Activated CD8-positive, alpha-beta T cell treated with anti-CD3 and anti-CD28 coated beads, Interleukin-2, amount 10 ng/mL, durations not matched to agents 7 days and 5 days (primary cell): ENCODE results near the gene WIPF3. TPM values are rescaled to one million over a fixed set of nuclear protein-coding genes. Genes with fewer than 3 reads are reported as not detected.
A peak's percentile ranks its signal among the peaks of the same experiment; 100 is the strongest.

ENCODE experiments used
- ATAC-seq: fragments of 150-1000 bp; cut with Tn5 transposase; one replicate; pipeline ENCODE4 v1.10.0; 2021; ENCODE audit warnings: moderate library complexity
- CTCF ChIA-PET: fragments of 350-600 bp; sonication (Branson Sonifier 250); formaldehyde crosslinking; loops from one replicate; lab custom pipeline; 2021; ENCODE audit warnings: antibody characterized with exemption; lab: Charles Lee
- POLR2A ChIA-PET: fragments of 350-600 bp; sonication (Branson Sonifier 250); formaldehyde crosslinking; loops from one replicate; lab custom pipeline; 2021; ENCODE audit warnings: antibody characterized with exemption; lab: Charles Lee
- DNase-seq: peaks from one replicate; pipeline ENCODE4 v3.0.0-alpha.2; 2020
- H3K27ac Mint-ChIP-seq: one replicate; pipeline ENCODE4 v1.8.0; 2021; ENCODE audit warnings: mild to moderate bottlenecking, mixed read lengths
- H3K27me3 Mint-ChIP-seq: one replicate; pipeline ENCODE4 v1.8.0; 2021; ENCODE audit warnings: low read depth, mixed read lengths
- H3K36me3 Mint-ChIP-seq: one replicate; pipeline ENCODE4 v1.8.0; 2021; ENCODE audit warnings: low read depth, mixed read lengths
- H3K4me1 Mint-ChIP-seq: one replicate; pipeline ENCODE4 v1.8.0; 2021; ENCODE audit warnings: low read depth, mixed read lengths
- H3K4me3 Mint-ChIP-seq: one replicate; pipeline ENCODE4 v1.8.0; 2021; ENCODE audit warnings: mild to moderate bottlenecking, mixed read lengths
- H3K9me3 Mint-ChIP-seq: one replicate; pipeline ENCODE4 v1.8.0; 2022; ENCODE audit warnings: mixed read lengths; ENCODE audit not compliant: insufficient read depth
- total RNA-seq, 2 experiments: library from RNA; stranded (reverse); gene quantifications; one replicate each; pipeline ENCODE4 v1.2.3, GENCODE V29; 2021

WIPF3 gene
- total RNA-seq, 2 experiments from 2014 or later: not detected

DNA sequence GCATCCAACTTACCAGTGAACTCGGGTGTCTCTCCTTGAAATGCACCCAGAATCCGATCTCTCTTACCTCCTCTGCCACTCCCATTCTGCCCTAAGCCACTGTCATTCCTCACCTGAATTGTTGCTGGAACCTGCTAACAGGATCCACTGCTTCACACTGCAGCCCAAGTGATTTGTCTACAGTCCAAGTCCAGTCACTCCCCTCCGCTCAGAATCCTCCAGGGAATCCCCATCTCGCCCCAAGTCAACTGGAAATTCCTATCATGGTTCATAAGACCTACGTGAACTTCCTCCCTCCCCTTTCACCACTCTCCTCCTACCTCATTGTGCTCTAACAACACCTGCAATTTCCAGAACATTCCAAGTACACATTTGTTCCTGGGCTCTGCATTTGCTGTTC lies 92.0 kb downstream of the WIPF3 start:
- CTCF ChIA-PET: interaction anchor here (1.1 kb wide), 1 partner anchor 23 kb away, joined by 3 read pairs; no protein-coding TSS in a partner anchor

DNA sequence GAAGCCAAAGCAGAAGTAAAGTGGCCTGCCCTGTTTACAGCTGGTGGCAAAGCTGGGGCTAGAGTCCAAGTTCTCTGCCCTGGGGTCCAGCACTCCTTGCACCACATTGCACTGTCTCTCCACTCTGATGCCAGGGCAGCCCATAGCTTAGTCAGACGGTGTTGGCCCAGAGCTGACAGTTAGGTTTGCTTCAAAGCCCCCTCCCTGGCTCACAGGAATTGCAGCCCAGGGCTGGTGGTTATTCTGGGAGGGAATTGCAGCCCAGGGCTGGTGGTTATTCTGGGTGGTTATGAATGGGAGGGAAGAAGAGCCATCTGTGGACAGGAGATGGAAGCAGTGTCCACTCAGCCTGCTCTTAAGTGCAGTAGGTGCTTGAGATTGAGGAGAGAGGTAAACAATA lies 94.4 kb downstream of the WIPF3 start:
- Mint-ChIP-seq H3K27me3 (peaks cover 5% of the 10 kb centered on the region), H3K4me1 (no peaks in the 10 kb centered on the region), H3K36me3 (no peaks in the 10 kb centered on the region), H3K9me3 (peaks cover 14% of the 10 kb centered on the region), H3K27ac (no peak overlapping the region), H3K4me3 (no peak overlapping the region)
- ChIA-PET POLR2A (no interaction called here), CTCF (interaction anchor here (0.8 to 1.2 kb wide), 2 partner anchors 20 to 21 kb away, joined by 3 to 5 read pairs; no protein-coding TSS in a partner anchor)
- no peak for DNase-seq
- no peak for ATAC-seq

More for the DNA sequence above, 92.0 kb downstream of the WIPF3 start:
- H3K27ac Mint-ChIP-seq: no peak overlapping the region
- peaks cover 6% of the 10 kb centered on the region for H3K9me3 Mint-ChIP-seq
- H3K4me3 Mint-ChIP-seq: no peak overlapping the region
- ATAC-seq (no peak), DNase-seq (no peak)
- H3K36me3 Mint-ChIP-seq: no peaks in the 10 kb centered on the region
- H3K4me1 Mint-ChIP-seq: no peaks in the 10 kb centered on the region
- peaks cover 5% of the 10 kb centered on the region for H3K27me3 Mint-ChIP-seq
- POLR2A ChIA-PET: no interaction called here

DNA sequence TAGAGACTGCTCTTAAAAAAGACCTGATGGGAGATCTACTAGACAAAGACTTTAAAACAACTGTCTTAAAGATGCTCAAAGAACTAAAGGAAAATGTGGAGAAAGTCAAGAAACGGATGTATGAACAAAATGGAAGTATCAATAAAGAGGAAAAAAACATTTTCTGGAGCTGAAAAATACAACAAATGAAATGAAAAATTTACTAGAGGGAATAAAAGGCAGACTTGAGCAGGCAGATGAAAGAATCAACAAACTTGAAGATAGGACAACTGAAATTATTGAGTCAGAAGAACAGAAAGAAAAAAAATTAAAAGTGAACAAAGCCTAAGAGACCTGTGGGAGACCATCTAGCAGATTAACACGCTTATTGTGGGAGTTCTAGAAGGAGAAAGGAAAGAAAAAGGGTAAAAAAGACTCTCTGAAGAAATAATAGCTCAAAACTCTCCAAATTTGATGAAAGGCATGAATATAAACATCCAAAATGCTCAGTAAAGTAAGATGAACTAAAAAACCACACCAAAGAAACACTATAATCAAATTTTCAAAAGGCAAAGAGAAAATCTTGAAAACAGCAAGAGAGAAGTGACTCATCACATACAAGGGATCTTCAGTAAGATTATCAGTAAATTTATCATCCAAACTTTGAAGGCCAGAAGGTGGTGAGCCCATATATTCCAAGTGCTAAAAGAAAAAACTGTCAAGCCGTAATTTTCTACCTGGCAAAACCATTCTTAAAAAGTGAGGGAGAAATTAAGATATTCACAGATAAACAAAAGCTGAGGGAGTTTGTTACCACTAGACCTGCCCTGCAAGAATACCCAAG lies 100.1 kb downstream of the WIPF3 start:
- CTCF ChIA-PET: interaction anchor here (3.2 kb wide), 1 partner anchor 15 kb away, joined by 19 read pairs; no protein-coding TSS in a partner anchor
- peaks cover 7% of the 10 kb centered on the region for H3K36me3 Mint-ChIP-seq
- H3K27ac Mint-ChIP-seq: no peak overlapping the region
- DNase-seq (no peak), ATAC-seq (no peak)
- H3K27me3 Mint-ChIP-seq: peaks cover 8% of the 10 kb centered on the region
- H3K4me3 Mint-ChIP-seq: no peak overlapping the region
- peaks cover 29% of the 10 kb centered on the region for H3K9me3 Mint-ChIP-seq
- POLR2A ChIA-PET: no interaction called here
- H3K4me1 Mint-ChIP-seq: no peaks in the 10 kb centered on the region

DNA sequence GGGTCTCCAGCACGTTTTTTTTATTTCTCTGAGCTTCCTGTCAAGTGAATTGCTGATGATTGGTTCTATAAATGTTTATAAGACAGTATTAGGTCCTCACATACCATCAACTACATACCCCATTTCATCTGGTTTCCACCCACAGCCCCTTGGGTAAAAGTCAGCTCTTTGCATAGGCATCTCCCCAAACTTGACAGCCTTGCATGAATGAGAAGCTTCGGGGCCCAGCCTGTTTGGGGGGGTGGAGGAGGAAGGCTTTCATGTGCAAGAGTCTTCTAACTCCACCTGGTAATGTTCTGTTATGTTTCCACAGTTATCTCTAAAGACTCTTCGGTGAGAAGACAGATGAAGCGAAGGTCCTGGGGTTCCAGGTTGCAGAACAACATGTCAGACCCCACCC lies 107.9 kb downstream of the WIPF3 start:
- no peak overlapping the region for H3K27ac Mint-ChIP-seq
- no peaks in the 10 kb centered on the region for H3K4me1 Mint-ChIP-seq
- CTCF ChIA-PET: no interaction called here
- DNase-seq: no peak
- H3K36me3 Mint-ChIP-seq: no peaks in the 10 kb centered on the region
- H3K4me3 Mint-ChIP-seq: no peak overlapping the region
- POLR2A ChIA-PET: no interaction called here
- H3K9me3 Mint-ChIP-seq: no peaks in the 10 kb centered on the region
- no peak for ATAC-seq
- peaks cover 3% of the 10 kb centered on the region for H3K27me3 Mint-ChIP-seq

DNA sequence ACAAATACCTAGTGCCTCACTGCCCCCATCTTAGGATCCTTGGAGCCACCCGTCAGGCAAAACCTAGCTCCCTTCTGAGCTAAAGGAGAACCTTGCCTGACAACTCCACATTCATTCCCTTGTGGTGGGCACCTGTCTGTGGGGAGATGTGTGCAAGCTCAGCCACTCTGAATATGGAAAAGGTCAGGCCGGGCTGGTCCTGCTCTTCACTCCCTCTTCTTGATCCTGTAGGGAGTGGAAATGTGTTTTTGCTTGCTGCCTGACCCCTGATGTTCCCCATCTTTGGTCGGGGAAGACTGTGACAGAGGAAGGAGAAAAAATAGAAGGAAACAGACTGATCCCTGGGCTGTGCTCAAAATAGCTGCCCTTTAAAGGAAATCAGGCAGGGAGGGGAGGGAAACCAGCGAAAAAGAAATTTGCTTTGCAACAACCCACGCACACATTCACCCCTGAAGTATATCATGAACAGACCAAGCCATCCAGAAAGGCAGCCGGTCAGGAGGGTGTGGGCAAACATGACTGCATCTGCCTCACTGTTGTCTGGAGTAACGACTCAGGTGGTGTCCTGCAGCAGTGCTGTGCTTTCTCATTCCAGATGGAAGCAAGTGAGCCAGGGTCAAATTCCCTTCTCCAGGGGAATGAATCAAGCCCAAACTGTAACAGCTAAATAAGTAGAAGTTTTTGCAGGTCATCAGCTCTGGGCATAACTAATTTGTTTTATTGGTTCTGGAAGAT lies 109.3 kb downstream of the WIPF3 start:
- H3K36me3 Mint-ChIP-seq: no peaks in the 10 kb centered on the region
- POLR2A ChIA-PET: no interaction called here
- DNase-seq (no peak), ATAC-seq (no peak)
- H3K27ac Mint-ChIP-seq: no peak overlapping the region
- H3K4me1 Mint-ChIP-seq: no peaks in the 10 kb centered on the region
- H3K9me3 Mint-ChIP-seq: no peaks in the 10 kb centered on the region
- CTCF ChIA-PET: no interaction called here
- peaks cover 3% of the 10 kb centered on the region for H3K27me3 Mint-ChIP-seq
- no peak overlapping the region for H3K4me3 Mint-ChIP-seq

DNA sequence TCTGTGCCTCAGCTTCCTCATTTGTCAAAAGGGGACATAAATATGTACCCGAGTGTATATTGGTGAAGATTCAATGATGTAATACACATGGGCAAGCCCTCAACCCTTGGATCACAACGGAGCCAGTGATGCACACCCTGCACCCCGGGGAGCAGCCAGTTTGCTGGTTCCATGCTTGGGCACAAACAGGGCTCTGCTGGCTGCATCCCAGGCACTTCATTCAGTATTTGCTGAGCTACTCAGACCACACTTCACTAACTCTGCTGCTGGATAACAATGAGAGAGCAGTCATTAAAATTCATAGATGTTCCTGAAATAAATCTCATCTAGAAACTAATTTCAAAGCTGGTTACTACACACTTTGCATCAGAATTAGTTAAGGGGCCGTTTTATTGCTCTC lies 111.3 kb downstream of the WIPF3 start:
- H3K4me3 Mint-ChIP-seq: no peak overlapping the region
- H3K36me3 Mint-ChIP-seq: no peaks in the 10 kb centered on the region
- no peak overlapping the region for H3K27ac Mint-ChIP-seq

DNA sequence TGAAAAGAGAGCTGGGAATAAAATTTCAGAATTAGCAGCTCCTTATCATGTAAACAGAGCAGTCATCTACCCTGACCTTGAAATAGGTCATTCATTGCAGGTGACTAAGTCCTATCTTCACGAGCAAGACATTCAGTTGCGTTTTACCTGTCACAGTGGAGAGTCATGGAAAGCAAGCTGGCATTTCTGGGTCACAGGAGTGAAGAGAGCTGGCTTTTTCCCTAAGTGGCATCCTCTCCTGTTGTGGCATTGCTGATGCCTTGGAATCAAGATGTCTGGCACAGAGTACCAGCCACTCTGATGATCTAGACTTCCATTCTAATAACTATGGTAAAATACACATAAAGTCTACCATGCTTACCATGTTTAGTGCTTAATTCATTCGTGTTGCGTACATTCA lies 112.5 kb downstream of the WIPF3 start:
- Mint-ChIP-seq H3K9me3 (no peaks in the 10 kb centered on the region), H3K36me3 (no peaks in the 10 kb centered on the region), H3K27me3 (no peaks in the 10 kb centered on the region), H3K4me3 (no peak overlapping the region), H3K27ac (no peak overlapping the region), H3K4me1 (no peaks in the 10 kb centered on the region)
- ATAC-seq (no peak), DNase-seq (no peak)
- CTCF ChIA-PET: interaction anchor here (1.1 kb wide), 1 partner anchor 41 kb away, joined by 3 read pairs; no protein-coding TSS in a partner anchor
- POLR2A ChIA-PET: no interaction called here

More for the DNA sequence above, 111.3 kb downstream of the WIPF3 start:
- DNase-seq (no peak), ATAC-seq (no peak)
- H3K27me3 Mint-ChIP-seq: no peaks in the 10 kb centered on the region
- CTCF ChIA-PET: interaction anchor here (1.1 kb wide), 1 partner anchor 39 kb away, joined by 3 read pairs; no protein-coding TSS in a partner anchor
- H3K9me3 Mint-ChIP-seq: no peaks in the 10 kb centered on the region
- no peaks in the 10 kb centered on the region for H3K4me1 Mint-ChIP-seq
- POLR2A ChIA-PET: no interaction called here

DNA sequence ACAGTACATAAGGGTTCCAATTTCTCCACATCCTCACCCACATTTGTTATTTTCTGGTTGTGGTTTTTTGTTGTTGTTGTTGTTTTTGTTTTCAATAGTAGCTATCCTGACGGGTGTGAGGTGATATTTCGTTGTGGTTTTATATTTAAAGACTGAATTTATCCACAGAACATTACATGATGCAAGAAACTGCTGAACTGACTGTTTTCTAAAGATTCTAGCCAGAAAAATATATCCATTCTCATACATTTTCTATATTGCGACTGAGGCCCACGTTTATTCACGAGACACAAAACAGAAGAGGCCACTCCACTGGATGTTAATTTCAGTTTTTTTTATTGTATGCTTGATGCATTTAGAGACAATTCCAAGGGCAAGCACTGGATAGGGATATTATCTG lies 113.5 kb downstream of the WIPF3 start:
- Mint-ChIP-seq H3K27ac (no peak overlapping the region), H3K9me3 (no peaks in the 10 kb centered on the region), H3K36me3 (no peaks in the 10 kb centered on the region), H3K27me3 (no peaks in the 10 kb centered on the region), H3K4me1 (no peaks in the 10 kb centered on the region), H3K4me3 (no peak overlapping the region)
- no peak for DNase-seq
- ChIA-PET POLR2A (no interaction called here), CTCF (interaction anchor here (1.2 to 3.7 kb wide), 5 partner anchors 9 to 997 kb away, joined by 3 to 20 read pairs (median 5); no protein-coding TSS in a partner anchor)
- no peak for ATAC-seq

DNA sequence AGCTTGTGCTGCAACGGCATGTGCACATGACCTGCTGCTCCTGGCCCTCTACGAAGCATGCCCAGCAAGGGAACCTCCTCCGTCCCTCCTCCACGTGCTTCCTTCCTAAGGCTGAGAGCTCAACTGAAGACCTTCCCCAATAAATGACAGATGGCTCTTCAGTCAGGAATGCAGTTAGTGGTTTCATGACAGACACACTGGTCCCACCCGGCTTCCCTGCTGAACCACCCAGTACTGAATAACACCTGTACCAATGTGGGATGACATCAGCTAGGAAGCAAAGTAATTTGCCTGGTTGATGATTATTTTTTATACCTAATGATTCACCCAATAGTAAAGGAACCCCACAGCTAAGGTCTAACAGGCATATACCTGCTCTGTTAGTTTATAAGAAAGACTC lies 114.2 kb downstream of the WIPF3 start:
- Mint-ChIP-seq H3K27ac (no peak overlapping the region), H3K27me3 (no peaks in the 10 kb centered on the region), H3K36me3 (no peaks in the 10 kb centered on the region), H3K4me3 (no peak overlapping the region), H3K4me1 (no peaks in the 10 kb centered on the region), H3K9me3 (no peaks in the 10 kb centered on the region)
- no peak for DNase-seq
- no peak for ATAC-seq
- CTCF ChIA-PET: interaction anchor here (0.8 to 3.7 kb wide), 22 partner anchors 10 to 998 kb away, joined by 3 to 22 read pairs (median 5); no protein-coding TSS in a partner anchor
- POLR2A ChIA-PET: interaction anchor here (0.6 kb wide), 1 partner anchor 1095 kb away, joined by 3 read pairs; no protein-coding TSS in a partner anchor

DNA sequence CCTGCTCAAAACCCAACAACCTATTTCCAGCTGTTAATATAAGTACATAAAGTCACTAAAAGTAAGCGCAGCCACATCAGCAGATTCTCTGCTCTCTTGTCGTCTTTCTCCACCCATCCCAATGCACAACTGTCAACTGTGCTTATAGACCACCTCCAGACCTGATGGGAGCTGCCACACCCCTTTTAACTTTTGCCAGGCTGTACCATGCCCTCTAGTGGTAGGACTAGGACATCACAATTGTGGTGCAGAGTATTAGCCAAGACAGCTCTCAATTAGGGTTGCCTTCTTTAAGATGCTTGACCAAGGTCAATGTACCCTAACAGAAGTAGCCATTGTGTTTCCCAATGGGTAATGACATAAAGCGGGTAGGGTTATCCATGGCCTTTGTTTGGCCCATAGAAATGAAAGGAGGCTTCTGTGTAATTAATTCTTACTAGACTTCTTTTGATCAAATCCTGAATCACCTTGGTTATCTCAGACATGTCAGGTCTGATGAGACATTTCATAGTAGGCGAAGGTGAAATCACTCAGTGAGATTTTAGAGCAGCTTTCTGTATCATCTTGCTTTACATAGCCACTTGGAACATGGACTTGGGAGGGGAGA lies 115.2 kb downstream of the WIPF3 start:
- POLR2A ChIA-PET: no interaction called here
- Mint-ChIP-seq H3K36me3 (no peaks in the 10 kb centered on the region), H3K27ac (no peak overlapping the region), H3K4me1 (no peaks in the 10 kb centered on the region), H3K27me3 (no peaks in the 10 kb centered on the region), H3K4me3 (no peak overlapping the region), H3K9me3 (no peaks in the 10 kb centered on the region)
- ATAC-seq (peak; percentile 91), DNase-seq (peak; percentile 59)
- CTCF ChIA-PET: interaction anchor here (0.6 to 3.7 kb wide), 33 partner anchors 9 to 994 kb away, joined by 3 to 22 read pairs (median 4); no protein-coding TSS in a partner anchor

DNA sequence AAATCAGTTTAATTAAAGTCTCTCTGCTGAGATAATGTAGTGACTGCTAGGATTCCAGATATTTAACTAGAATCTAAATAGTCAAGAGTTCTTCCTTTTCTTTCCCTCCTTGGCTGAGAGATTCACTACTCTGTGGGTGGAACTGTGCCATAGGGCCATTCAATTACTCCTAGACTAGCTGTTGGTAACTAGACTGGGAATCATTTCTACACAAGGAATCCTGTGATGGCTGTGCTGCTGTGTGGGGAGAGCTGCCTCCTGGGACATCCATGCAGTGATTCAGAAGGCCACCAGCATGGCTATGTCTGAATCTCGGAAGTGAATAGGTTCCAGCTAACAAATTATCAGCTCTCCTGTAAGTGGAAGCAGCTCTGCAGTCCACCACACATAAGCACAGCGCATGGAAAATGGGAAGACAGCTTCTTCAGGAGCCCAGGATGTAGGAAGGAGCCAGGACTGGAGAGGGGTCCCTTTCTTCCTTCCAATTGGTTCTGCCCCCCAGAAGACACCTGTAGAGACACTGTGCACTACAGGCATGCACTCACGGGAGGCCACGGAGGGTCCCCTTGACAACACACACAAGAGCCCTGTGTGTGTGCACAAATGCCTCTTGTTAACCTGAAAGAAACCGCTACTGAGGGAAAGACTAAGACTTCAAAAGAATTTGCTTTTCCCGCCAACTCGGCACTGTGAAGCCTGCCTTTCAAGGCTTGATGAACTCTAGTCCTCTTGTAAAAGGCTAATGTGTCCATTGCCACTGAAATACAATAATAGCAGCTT lies 116.8 kb downstream of the WIPF3 start:
- Mint-ChIP-seq H3K4me1 (no peaks in the 10 kb centered on the region), H3K27ac (no peak overlapping the region), H3K27me3 (no peaks in the 10 kb centered on the region), H3K4me3 (no peak overlapping the region), H3K36me3 (no peaks in the 10 kb centered on the region), H3K9me3 (no peaks in the 10 kb centered on the region)
- ATAC-seq (no peak), DNase-seq (no peak)
- ChIA-PET CTCF (interaction anchor here (0.7 to 3.7 kb wide), 6 partner anchors 15 to 139 kb away, joined by 4 to 22 read pairs (median 14); no protein-coding TSS in a partner anchor), POLR2A (no interaction called here)
